H9 (cell line): ENCODE results near the gene IFT81. TPM values are rescaled to one million over a fixed set of nuclear protein-coding genes. Genes with fewer than 3 reads are reported as not detected.
A peak's percentile ranks its signal among the peaks of the same experiment; 100 is the strongest.

Experiments used
- DNase-seq: peaks from one replicate; pipeline ENCODE4 v3.0.0-alpha.2; 2017
- H2AFZ ChIP-seq: one replicate; pipeline ENCODE4 v1.6.1; 2013; ENCODE audit warnings: mild to moderate bottlenecking, low read length, control low read depth, moderate library complexity
- H2AK5ac ChIP-seq: 2 replicates; pipeline ENCODE4 v1.6.1; 2013; ENCODE audit warnings: low read length, control low read depth, mixed read lengths; ENCODE audit not compliant: insufficient read length
- H2BK120ac ChIP-seq: one replicate; pipeline ENCODE4 v1.6.1; 2013; ENCODE audit warnings: low read depth, mild to moderate bottlenecking, low read length, control low read depth, inconsistent platforms; ENCODE audit not compliant: poor library complexity, severe bottlenecking
- H2BK12ac ChIP-seq: 2 replicates; pipeline ENCODE4 v1.6.1; 2013; ENCODE audit warnings: low read length, control low read depth, mixed read lengths, low read depth; ENCODE audit not compliant: insufficient read length
- H2BK15ac ChIP-seq: 2 replicates; pipeline ENCODE4 v1.6.1; 2013; ENCODE audit warnings: low read depth, low read length, control low read depth
- H2BK20ac ChIP-seq: one replicate; pipeline ENCODE4 v1.6.1; 2013; ENCODE audit warnings: low read depth, mild to moderate bottlenecking, low read length, control low read depth, inconsistent platforms; ENCODE audit not compliant: poor library complexity, severe bottlenecking
- H2BK5ac ChIP-seq: 2 replicates; pipeline ENCODE4 v1.6.1; 2013; ENCODE audit warnings: low read length, control low read depth, mixed read lengths; ENCODE audit not compliant: insufficient read length
- H3K14ac ChIP-seq: 2 replicates; pipeline ENCODE4 v1.6.1; 2013; ENCODE audit warnings: low read length, control low read depth; ENCODE audit not compliant: insufficient read depth
- H3K18ac ChIP-seq: 2 replicates; pipeline ENCODE4 v1.6.1; 2013; ENCODE audit warnings: low read depth, mild to moderate bottlenecking, mixed read lengths, low read length, control low read depth; ENCODE audit not compliant: insufficient read length
- H3K23ac ChIP-seq: 2 replicates; pipeline ENCODE4 v1.6.1; 2013; ENCODE audit warnings: low read length, control low read depth, mixed read lengths, low read depth; ENCODE audit not compliant: insufficient read length
- H3K23me2 ChIP-seq: 2 replicates; pipeline ENCODE4 v1.6.1; 2013; ENCODE audit warnings: low read depth, mild to moderate bottlenecking, mixed read lengths, low read length, control low read depth; ENCODE audit not compliant: insufficient read length, poor library complexity, severe bottlenecking
- H3K27ac ChIP-seq: 2 replicates; pipeline ENCODE4 v1.5.1; 2013; ENCODE audit warnings: low read length, control low read depth, mixed read lengths, low read depth; ENCODE audit not compliant: insufficient read length
- H3K27me3 ChIP-seq: 2 replicates; pipeline ENCODE4 v1.6.1; 2013; ENCODE audit warnings: low read length, control low read depth, inconsistent platforms; ENCODE audit not compliant: insufficient read depth
- H3K4ac ChIP-seq: 2 replicates; pipeline ENCODE4 v1.6.1; 2013; ENCODE audit warnings: low read depth, mild to moderate bottlenecking, control low read depth, inconsistent platforms, low read length, moderate library complexity
- H3K4me1 ChIP-seq: 2 replicates; pipeline ENCODE4 v1.6.1; 2013; ENCODE audit warnings: low read length, control low read depth, inconsistent platforms; ENCODE audit not compliant: insufficient read depth
- H3K4me2 ChIP-seq: 2 replicates; pipeline ENCODE4 v1.6.1; 2013; ENCODE audit warnings: low read length, control low read depth, mixed read lengths; ENCODE audit not compliant: insufficient read length, insufficient read depth
- H3K56ac ChIP-seq: 2 replicates; pipeline ENCODE4 v1.6.1; 2013; ENCODE audit warnings: low read depth, mild to moderate bottlenecking, mixed read lengths, low read length, control low read depth; ENCODE audit not compliant: insufficient read length
- H3K79me1 ChIP-seq: 2 replicates; pipeline ENCODE4 v1.6.1; 2013; ENCODE audit warnings: low read depth, mild to moderate bottlenecking, moderate library complexity, low read length, control low read depth, inconsistent platforms; ENCODE audit not compliant: insufficient read depth, poor library complexity, severe bottlenecking
- H3K79me2 ChIP-seq: 2 replicates; pipeline ENCODE4 v1.6.1; 2013; ENCODE audit warnings: low read length, control low read depth, inconsistent platforms; ENCODE audit not compliant: insufficient read depth
- H3K9ac ChIP-seq: 2 replicates; pipeline ENCODE4 v1.6.1; 2013; ENCODE audit warnings: low read length, control low read depth, mixed read lengths; ENCODE audit not compliant: insufficient read length; ENCODE audit errors: extremely low read depth
- H3K9me3 ChIP-seq: one replicate; pipeline ENCODE4 v1.6.1; 2013; ENCODE audit warnings: low read depth, low read length, inconsistent platforms; ENCODE audit not compliant: control insufficient read depth
- H3T11ph ChIP-seq: one replicate; pipeline ENCODE4 v1.6.1; 2013; ENCODE audit warnings: mild to moderate bottlenecking, low read length, control low read depth, inconsistent platforms
- H4K20me1 ChIP-seq: one replicate; pipeline ENCODE4 v1.6.1; 2013; ENCODE audit not compliant: control insufficient read depth, insufficient read length, insufficient read depth
- H4K5ac ChIP-seq: 2 replicates; pipeline ENCODE4 v1.6.1; 2013; ENCODE audit warnings: low read depth, mild to moderate bottlenecking, mixed read lengths, low read length, control low read depth; ENCODE audit not compliant: insufficient read length
- H4K8ac ChIP-seq: replicated peaks from 2 replicates; pipeline ENCODE4 v1.6.1; 2013; ENCODE audit warnings: low read length, control low read depth, mixed read lengths, low read depth; ENCODE audit not compliant: insufficient read length
- H4K91ac ChIP-seq: 2 replicates; pipeline ENCODE4 v1.6.1; 2013; ENCODE audit warnings: low read depth, mild to moderate bottlenecking, moderate library complexity, mixed read lengths, low read length, control low read depth; ENCODE audit not compliant: insufficient read length
- H3K27ac Mint-ChIP-seq, 3 experiments: 2 replicates in 2 of 3; 3 replicates in 1 of 3; pipeline ENCODE4 v1.8.0; 2020 to 2021; ENCODE audit warnings: mixed read lengths in 3 of 3, mild to moderate bottlenecking in 1 of 3, moderate library complexity in 1 of 3
- H3K27me3 Mint-ChIP-seq: 2 replicates; pipeline ENCODE4 v1.8.0; 2021; ENCODE audit warnings: low read depth, mild to moderate bottlenecking, moderate library complexity, mixed read lengths
- H3K36me3 Mint-ChIP-seq, 3 experiments: 2 replicates in 2 of 3; 3 replicates in 1 of 3; pipeline ENCODE4 v1.8.0; 2020 to 2021; ENCODE audit warnings: low read depth in 3 of 3, mixed read lengths in 3 of 3; ENCODE audit not compliant: insufficient read depth in 1 of 3
- H3K4me1 Mint-ChIP-seq, 2 experiments: 2 replicates each; pipeline ENCODE4 v1.8.0; 2020; ENCODE audit warnings: mixed read lengths in 2 of 2
- H3K4me3 Mint-ChIP-seq, 2 experiments: 2 replicates in 1 of 2; 3 replicates in 1 of 2; pipeline ENCODE4 v1.8.0; 2020 to 2021; ENCODE audit warnings: mild to moderate bottlenecking in 2 of 2, mixed read lengths in 2 of 2, moderate library complexity in 1 of 2
- H3K9me3 Mint-ChIP-seq, 2 experiments: 2 replicates in 1 of 2; 3 replicates in 1 of 2; pipeline ENCODE4 v1.8.0; 2020; ENCODE audit warnings: mild to moderate bottlenecking in 2 of 2, mixed read lengths in 2 of 2, moderate library complexity in 1 of 2
- CTCF ChIP-seq: fragments of 200-600 bp; sonication (generic); conservative IDR thresholded peaks from 3 replicates; pipeline ENCODE4 v1.8.0; 2021; ENCODE audit warnings: antibody characterized with exemption, mild to moderate bottlenecking
- WGBS: extraction: QIAGEN DNeasy Blood & Tissue Kit; methylation state at CpG from one replicate; pipeline ENCODE4 v1.1.7; 2013; ENCODE audit warnings: missing lambda C conversion rate, low lambda C conversion rate, mixed read lengths; ENCODE audit not compliant: insufficient read length; ENCODE audit errors: extremely low coverage; 5-methylcytosine and 5-hydroxymethylcytosine counted together
- total RNA-seq: library from RNA; stranded (reverse); gene quantifications from 2 replicates; pipeline ENCODE4 v1.2.1, GENCODE V29; 2021

The IFT81 gene
- total RNA-seq, 1 experiment from 2014 or later: 9.3 TPM

GRCh38 chr12:110108309-110109036, 15.7 kb upstream of the IFT81 start:
- H3K23me2 ChIP-seq: no peaks in the 10 kb centered on the region
- no peak overlapping the region for H2BK5ac ChIP-seq
- no peak overlapping the region for H2BK12ac ChIP-seq
- H3K4me1 Mint-ChIP-seq: peaks cover 17 to 20% of the 10 kb centered on the region in 2 experiments
- no peaks in the 10 kb centered on the region for H3K79me1 ChIP-seq
- H4K5ac ChIP-seq: no peak overlapping the region
- no peak overlapping the region for H3K9ac ChIP-seq
- no peaks in the 10 kb centered on the region for H4K20me1 ChIP-seq
- peak overlapping the region in 1 of 3 experiments; percentile 61; a peak in 1 of 7 replicates for H3K27ac Mint-ChIP-seq
- H3K56ac ChIP-seq: no peak overlapping the region
- no peak overlapping the region for H3K14ac ChIP-seq
- H3K4ac ChIP-seq: no peak overlapping the region
- no peak overlapping the region for H2AFZ ChIP-seq
- H2BK15ac ChIP-seq: no peak overlapping the region
- peaks cover 2% of the 10 kb centered on the region; the same call in 1 of the 2 replicates for H3K4me1 ChIP-seq
- H3K9me3 ChIP-seq: no peaks in the 10 kb centered on the region
- H2AK5ac ChIP-seq: no peak overlapping the region
- H3K9me3 Mint-ChIP-seq: no peaks in the 10 kb centered on the region; a peak in 1 of 5 replicates
- WGBS: no CpG with 5 or more reads among the region's 8 CpGs
- no peaks in the 10 kb centered on the region; a peak in 1 of 7 replicates for H3K36me3 Mint-ChIP-seq
- H3K23ac ChIP-seq: no peak overlapping the region
- H4K91ac ChIP-seq: no peak overlapping the region
- H2BK20ac ChIP-seq: no peak overlapping the region
- no peak overlapping the region for H3T11ph ChIP-seq
- no peak overlapping the region for H3K27ac ChIP-seq
- H3K27me3 Mint-ChIP-seq: no peaks in the 10 kb centered on the region; the same call in 1 of the 2 replicates
- TF ChIP-seq CTCF: no peak
- no peak for DNase-seq
- no peaks in the 10 kb centered on the region for H3K27me3 ChIP-seq
- no peak overlapping the region for H3K4me2 ChIP-seq
- no peak overlapping the region for H2BK120ac ChIP-seq
- H4K8ac ChIP-seq: no peak overlapping the region
- H3K18ac ChIP-seq: no peak overlapping the region
- H3K4me3 Mint-ChIP-seq: no peak overlapping the region
- H3K79me2 ChIP-seq: no peaks in the 10 kb centered on the region
